HepG2 (cell line): ENCODE results near the gene TSTD1. TPM values are rescaled to one million over a fixed set of nuclear protein-coding genes. Genes with fewer than 3 reads are reported as not detected.

Experiments
- ELF1 ChIP-seq: sonication (generic); formaldehyde crosslinking; IDR thresholded peaks from 2 replicates; pipeline ENCODE4 v1.4.0; 2020; ENCODE audit warnings: missing genetic modification reagents
- FOXA3 ChIP-seq: IDR thresholded peaks from 2 replicates; pipeline ENCODE4 v1.6.1; 2016; ENCODE audit warnings: missing genetic modification reagents, missing compliant biosample characterization
- IKZF4 ChIP-seq: sonication (generic); formaldehyde crosslinking; IDR thresholded peaks from 2 replicates; pipeline ENCODE4 v1.5.1; 2020; ENCODE audit warnings: borderline replicate concordance, mild to moderate bottlenecking, low read depth, missing genetic modification reagents; ENCODE audit errors: not compliant biosample characterization
- KDM5A ChIP-seq: fragments of 200-600 bp; sonication (generic); IDR thresholded peaks from 2 replicates; pipeline ENCODE4 v1.7.0; 2018; ENCODE audit warnings: antibody characterized with exemption, mild to moderate bottlenecking, low read length, borderline replicate concordance
- MYC ChIP-seq: sonication (generic); formaldehyde crosslinking; IDR thresholded peaks from 2 replicates; pipeline ENCODE4 v1.9.0; 2021; ENCODE audit warnings: missing genetic modification reagents, borderline replicate concordance
- RORA ChIP-seq: sonication (generic); formaldehyde crosslinking; IDR thresholded peaks from 2 replicates; pipeline ENCODE4 v1.5.0; 2020; ENCODE audit warnings: mild to moderate bottlenecking, missing genetic modification reagents, moderate library complexity
- SP5 ChIP-seq: IDR thresholded peaks from 2 replicates; pipeline ENCODE4 v1.6.1; 2016; ENCODE audit warnings: low read depth, borderline replicate concordance
- ZNF567 ChIP-seq: sonication (generic); formaldehyde crosslinking; IDR thresholded peaks from 2 replicates; pipeline ENCODE4 v1.8.1; 2023; ENCODE audit warnings: mild to moderate bottlenecking, missing genetic modification reagents, borderline replicate concordance
- ZNF660 ChIP-seq: sonication (generic); formaldehyde crosslinking; IDR thresholded peaks from 2 replicates; pipeline ENCODE4 v1.5.1; 2020; ENCODE audit warnings: mild to moderate bottlenecking, low read depth, missing genetic modification reagents, borderline replicate concordance
- ZNF772 ChIP-seq: sonication (generic); formaldehyde crosslinking; IDR thresholded peaks from 2 replicates; pipeline ENCODE4 v1.5.0; 2020; ENCODE audit warnings: mild to moderate bottlenecking, missing genetic modification reagents
- ZNF788 ChIP-seq: sonication (generic); formaldehyde crosslinking; IDR thresholded peaks from 2 replicates; pipeline ENCODE4 v1.5.0; 2020; ENCODE audit warnings: mild to moderate bottlenecking, missing genetic modification reagents, borderline replicate concordance
- polyA plus RNA-seq, 8 experiments: library from polyadenylated mRNA; depleted of rRNA in 3 of 8; stranded (reverse) in 7 of 8; unstranded in 1 of 8; fragments of >200 nt; fragmentation: Illumina TruSeq in 4 of 8; extraction: Trizol in 4 of 8; gene quantifications; 2 replicates each; pipeline versions ENCODE4 v1.2.1 to v1.2.3, GENCODE V29; 2011 to 2016; ENCODE audit warnings: low read depth in 4 of 8, missing spikeins in 1 of 8, mixed read lengths in 1 of 8; ENCODE audit not compliant: insufficient read depth in 1 of 8
- total RNA-seq, 5 experiments: library from RNA; depleted of rRNA; stranded (reverse); fragments of >200 nt; fragmentation: Illumina TruSeq; extraction: Trizol; gene quantifications; 2 replicates each; pipeline ENCODE4 v1.2.3, GENCODE V29; 2016; ENCODE audit warnings: low read depth in 1 of 5
- TF ChIP-seq, protein P1 (sequence below): sonication (generic); formaldehyde crosslinking; IDR thresholded peaks from 2 replicates; pipeline ENCODE4 v1.4.0; 2020; ENCODE audit warnings: missing genetic modification reagents
- TF ChIP-seq, protein P2 (sequence below): sonication (generic); formaldehyde crosslinking; IDR thresholded peaks from 2 replicates; pipeline ENCODE4 v1.9.0; 2021; ENCODE audit warnings: missing genetic modification reagents, mild to moderate bottlenecking, borderline replicate concordance

The TSTD1 gene
- total and polyA plus RNA-seq, 2 of the 13 experiments (the other 11 are each of a cell fraction or from before 2014, with no cell fraction given): 0.15 to 0.31 TPM

DNA sequence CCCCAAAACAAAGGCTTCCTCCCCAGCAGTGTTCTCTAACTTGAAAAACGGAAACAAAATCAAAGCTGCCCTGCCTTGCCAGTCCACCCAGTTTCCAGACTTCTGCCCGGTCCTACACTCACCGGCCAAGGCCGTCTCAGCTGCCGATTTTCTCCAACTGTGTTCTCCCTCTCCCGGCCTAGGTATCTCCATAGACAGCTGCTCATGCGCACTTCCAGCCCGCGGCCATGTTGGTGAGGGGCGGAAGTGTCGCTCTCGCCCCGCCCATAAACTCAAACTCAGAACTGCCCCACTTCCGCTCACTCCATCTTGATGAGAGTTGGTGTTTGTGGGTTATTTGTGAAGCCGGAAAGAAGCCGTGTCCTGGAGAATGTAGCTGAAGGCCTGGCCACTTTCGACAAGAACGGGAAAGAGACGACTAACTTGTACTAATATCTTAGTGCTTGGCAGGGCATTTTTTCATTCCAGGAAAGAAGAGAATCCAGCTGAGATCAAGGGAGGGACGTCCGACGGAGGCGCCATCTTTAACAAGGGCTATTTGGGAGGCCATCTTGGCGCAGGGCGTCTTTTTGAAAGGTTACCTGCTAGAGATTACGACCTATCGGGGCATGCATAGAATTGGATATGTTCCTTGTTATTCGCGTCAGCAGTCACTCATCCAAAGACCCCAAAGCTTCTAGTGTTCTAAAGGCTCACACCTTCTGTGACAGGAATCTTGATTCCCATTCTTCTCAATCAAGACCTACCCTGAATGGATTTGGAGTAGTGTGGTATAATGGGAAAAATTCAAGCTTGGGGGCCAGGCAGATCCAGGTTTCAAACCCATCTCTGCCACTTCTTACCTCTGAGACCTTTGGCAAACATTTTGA lies 7.2 kb upstream of the TSTD1 start, which contains the start of gene USF1 (continued):
- TF ChIP-seq, protein P1, sequence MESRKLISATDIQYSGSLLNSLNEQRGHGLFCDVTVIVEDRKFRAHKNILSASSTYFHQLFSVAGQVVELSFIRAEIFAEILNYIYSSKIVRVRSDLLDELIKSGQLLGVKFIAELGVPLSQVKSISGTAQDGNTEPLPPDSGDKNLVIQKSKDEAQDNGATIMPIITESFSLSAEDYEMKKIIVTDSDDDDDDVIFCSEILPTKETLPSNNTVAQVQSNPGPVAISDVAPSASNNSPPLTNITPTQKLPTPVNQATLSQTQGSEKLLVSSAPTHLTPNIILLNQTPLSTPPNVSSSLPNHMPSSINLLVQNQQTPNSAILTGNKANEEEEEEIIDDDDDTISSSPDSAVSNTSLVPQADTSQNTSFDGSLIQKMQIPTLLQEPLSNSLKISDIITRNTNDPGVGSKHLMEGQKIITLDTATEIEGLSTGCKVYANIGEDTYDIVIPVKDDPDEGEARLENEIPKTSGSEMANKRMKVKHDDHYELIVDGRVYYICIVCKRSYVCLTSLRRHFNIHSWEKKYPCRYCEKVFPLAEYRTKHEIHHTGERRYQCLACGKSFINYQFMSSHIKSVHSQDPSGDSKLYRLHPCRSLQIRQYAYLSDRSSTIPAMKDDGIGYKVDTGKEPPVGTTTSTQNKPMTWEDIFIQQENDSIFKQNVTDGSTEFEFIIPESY: peak; percentile 10; the same call in 1 of the 2 replicates
- TF ChIP-seq ZNF788 (CRISPR knock-in tag) (peak; percentile 91), RORA (CRISPR knock-in tag) (0 out of 2 replicates have a peak, but pooled peaks have one; percentile 80), ZNF660 (CRISPR knock-in tag) (no peak), ZNF567 (0 out of 2 replicates have a peak, but pooled peaks have one; percentile 69), KDM5A (peak; percentile 73), ELF1 (CRISPR knock-in tag) (peak; percentile 93), MYC (CRISPR knock-in tag) (peak; percentile 35; the same call in 1 of the 2 replicates), SP5 (peak; percentile 55; the same call in 1 of the 2 replicates), ZNF772 (CRISPR knock-in tag) (peak; percentile 93; the same call in 1 of the 2 replicates), IKZF4 (CRISPR knock-in tag) (no peak), FOXA3 (no peak)
- TF ChIP-seq, protein P2, sequence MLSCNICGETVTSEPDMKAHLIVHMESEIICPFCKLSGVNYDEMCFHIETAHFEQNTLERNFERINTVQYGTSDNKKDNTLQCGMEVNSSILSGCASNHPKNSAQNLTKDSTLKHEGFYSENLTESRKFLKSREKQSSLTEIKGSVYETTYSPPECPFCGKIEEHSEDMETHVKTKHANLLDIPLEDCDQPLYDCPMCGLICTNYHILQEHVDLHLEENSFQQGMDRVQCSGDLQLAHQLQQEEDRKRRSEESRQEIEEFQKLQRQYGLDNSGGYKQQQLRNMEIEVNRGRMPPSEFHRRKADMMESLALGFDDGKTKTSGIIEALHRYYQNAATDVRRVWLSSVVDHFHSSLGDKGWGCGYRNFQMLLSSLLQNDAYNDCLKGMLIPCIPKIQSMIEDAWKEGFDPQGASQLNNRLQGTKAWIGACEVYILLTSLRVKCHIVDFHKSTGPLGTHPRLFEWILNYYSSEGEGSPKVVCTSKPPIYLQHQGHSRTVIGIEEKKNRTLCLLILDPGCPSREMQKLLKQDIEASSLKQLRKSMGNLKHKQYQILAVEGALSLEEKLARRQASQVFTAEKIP (CRISPR knock-in tag): no peak
